GM12873 (cell line): Measurements from ENCODE around the gene ALKAL2.

Experiments
- TF ChIP-seq, protein P1 (sequence below): IDR thresholded peaks from 2 replicates; pipeline ENCODE4 v1.5.1; 2012; ENCODE audit warnings: low read depth, mild to moderate bottlenecking, moderate library complexity, low read length, control low read depth; ENCODE audit not compliant: insufficient read depth; ENCODE audit errors: missing control alignments

ALKAL2 gene

DNA sequence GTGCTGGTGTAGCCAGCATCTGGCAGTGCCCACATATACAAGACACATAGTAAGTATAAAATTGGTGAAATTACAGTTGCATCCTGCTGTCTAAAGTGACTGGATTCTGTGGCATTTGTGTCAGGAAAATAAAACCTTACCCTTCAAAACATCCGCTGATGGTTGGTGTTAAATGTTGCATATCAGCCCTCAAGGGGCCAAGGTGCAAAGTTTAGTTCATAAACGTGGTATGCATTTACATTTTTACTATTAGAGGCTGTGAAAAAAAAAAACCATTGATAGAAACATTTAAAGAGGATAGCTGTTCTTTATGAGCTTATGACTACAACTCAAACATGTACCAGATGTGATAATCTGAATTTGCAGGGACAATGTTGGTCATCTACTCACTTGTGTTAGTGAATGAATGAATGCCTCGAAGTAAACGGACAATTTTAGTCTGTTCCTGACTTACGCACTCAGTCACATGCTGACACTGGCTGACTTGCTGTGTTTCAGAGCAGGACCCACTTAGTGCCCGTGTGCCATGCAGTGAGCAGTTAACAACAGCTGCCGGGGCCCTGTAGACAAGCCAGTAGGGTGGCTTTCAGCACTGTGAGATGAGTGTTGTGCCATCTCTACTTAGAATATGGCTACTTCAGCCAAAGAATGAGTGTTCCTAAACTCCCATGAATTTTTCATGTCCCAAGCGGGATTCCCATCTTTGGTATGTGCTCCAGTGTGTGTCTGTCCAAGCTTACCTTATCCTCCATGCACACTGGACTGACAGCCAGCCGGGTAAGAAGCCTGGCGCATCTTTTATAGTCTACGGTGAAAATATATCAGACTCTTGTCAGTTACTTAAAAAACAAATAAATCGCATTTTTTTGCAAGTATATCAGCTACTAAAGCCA, 5.3 kb downstream of the ALKAL2 start:
- TF ChIP-seq, protein P1, sequence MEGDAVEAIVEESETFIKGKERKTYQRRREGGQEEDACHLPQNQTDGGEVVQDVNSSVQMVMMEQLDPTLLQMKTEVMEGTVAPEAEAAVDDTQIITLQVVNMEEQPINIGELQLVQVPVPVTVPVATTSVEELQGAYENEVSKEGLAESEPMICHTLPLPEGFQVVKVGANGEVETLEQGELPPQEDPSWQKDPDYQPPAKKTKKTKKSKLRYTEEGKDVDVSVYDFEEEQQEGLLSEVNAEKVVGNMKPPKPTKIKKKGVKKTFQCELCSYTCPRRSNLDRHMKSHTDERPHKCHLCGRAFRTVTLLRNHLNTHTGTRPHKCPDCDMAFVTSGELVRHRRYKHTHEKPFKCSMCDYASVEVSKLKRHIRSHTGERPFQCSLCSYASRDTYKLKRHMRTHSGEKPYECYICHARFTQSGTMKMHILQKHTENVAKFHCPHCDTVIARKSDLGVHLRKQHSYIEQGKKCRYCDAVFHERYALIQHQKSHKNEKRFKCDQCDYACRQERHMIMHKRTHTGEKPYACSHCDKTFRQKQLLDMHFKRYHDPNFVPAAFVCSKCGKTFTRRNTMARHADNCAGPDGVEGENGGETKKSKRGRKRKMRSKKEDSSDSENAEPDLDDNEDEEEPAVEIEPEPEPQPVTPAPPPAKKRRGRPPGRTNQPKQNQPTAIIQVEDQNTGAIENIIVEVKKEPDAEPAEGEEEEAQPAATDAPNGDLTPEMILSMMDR: no peak

DNA sequence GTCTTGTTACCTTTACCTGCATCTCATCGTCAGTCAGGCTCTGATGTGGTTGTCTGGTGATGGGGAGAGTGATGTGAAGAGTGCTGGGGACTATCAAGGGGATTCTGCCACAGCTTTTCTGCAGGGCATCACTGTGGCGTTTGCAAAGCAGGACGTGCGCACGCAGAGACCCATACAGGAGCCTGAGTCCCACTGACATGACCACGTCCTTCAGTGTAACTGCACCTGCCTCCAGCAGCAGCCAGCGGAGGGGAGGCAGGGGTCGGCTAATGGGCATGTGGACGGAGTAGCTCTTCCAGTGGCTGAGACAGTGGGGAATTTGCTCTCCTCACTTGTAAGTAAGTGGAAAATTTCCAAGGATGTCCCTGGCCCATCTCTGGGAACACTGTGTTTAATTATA, 6.5 kb downstream of the ALKAL2 start:
- TF ChIP-seq, protein P1: no peak

DNA sequence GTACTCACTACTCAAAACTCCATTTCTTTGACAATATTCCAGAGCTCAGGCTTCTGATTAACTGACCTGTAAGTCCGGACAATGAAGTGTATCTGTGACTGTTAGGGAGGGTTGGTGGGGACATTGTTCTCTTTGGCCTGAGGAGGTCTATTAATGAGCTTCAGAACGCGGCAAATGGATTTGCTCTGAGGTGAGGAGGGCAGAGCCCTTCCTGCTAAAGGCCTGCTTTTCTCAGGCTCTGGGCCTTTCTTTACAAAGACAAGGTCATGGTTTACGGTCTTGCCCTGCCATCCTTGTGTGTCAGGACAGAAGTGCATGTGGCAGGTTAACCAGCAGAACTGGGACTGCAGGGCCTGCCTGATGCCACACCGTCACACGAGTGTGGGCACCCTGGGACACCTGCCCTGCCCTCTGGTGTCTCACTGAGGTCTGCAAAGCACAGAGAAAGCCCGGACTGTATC, 7.2 kb downstream of the ALKAL2 start:
- TF ChIP-seq, protein P1: no peak

DNA sequence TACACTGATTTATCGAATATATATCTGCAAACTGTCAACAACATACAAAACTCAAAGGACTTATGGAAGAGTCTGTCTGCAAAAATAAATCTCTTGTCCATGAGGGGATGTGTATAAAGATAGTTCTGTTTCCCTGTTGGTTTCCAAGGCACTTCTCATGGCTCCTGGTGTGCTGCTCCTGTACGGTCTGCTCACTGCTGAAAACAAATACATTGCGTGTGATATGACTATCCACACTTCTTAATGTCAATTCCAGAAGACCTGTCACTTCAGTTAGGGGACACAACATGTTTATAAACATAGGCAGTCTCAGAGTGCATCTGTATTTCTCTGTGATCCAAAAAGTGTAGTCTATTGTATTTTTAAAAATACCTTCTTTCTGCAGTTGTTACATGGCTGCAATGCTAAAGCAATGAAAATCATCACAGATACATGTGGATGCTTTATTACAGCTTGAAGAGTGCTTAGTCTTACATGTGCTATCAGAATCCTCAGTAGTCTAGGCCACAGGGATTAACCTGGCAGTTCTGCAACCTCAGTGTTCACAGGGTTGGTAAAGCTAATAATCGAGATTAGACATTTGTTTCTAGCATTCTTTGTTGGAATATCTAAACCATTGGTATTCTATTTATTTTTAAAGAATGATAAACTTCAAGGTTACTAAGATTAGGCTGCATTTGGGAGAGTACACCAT, 7.8 kb downstream of the ALKAL2 start:
- TF ChIP-seq, protein P1: no peak

DNA sequence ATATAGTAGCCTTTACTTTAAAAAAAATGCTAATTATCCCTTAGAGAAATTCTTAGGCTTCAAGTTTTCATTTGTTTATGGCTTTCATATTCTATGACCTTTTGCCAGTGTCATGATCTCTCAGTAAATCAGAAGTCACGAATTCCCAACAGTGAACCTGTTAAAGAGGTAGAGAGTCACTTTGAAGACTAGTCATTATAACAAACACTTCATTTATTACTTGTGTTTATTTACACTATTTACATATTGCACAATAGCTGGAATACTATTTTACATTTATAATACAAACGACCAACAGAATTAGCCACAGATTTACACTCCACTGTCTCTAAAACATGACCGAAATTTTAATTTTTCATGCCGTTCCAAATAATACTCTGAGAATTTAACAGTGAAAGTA, 8.5 kb downstream of the ALKAL2 start:
- TF ChIP-seq, protein P1: no peak

DNA sequence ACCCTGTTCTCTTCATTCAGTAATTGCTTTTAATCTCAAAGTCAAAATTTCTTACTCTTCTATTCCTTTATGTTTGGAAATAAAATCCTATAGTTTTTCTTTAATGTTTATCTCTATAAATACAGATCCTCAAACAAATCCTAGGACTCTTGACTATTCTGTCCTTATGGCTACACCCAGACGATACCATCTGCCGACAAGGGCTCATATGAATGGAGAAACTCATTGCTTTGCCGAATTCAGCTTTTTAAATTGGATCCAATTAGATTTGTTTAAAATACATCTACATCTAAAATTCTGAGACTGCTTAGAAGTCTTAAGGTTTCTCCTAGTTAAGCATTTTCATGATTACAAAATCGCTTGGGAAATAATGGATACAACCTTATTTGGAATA, 9.0 kb downstream of the ALKAL2 start:
- TF ChIP-seq, protein P1: no peak

DNA sequence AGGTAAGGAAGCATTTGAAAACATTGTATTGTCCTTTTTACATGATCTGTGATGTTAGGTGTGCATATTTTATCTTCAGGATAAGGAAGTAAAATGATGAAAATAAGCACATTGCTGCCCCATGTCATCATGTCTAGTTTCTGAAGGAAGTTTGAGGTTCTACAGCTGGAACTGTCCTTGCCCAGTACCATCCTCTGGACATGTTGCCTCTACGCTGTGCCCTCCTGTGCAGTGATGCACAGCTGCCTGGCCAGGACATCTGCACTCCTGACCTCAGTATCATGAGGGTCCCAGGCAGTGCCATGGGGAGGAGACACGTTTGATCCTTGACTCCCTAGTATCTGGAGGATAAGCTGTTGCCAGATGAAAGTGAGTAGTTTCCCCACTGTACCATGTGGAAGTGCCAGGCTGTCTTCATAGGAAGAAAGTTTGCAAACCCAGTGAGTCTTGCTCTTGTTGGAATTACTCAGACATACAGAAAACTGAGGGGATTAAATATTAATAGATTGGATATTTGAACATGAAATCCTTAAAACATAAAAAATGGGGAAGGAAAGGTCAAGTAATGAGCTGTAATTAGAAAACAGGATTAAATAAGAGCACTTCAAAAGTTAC, 9.5 kb downstream of the ALKAL2 start:
- TF ChIP-seq, protein P1: no peak
